Ovary (tissue), 3 donors: ENCODE results near the gene PPHLN1.

Source experiments
- EP300 ChIP-seq: sonication (generic); formaldehyde crosslinking; IDR thresholded peaks from one replicate; pipeline ENCODE4 v1.6.1; 2017; ENCODE audit warnings: antibody characterized with exemption
- POLR2A ChIP-seq: fragments of 450-650 bp; IDR thresholded peaks from one replicate; pipeline ENCODE4 v1.6.1; 2017; ENCODE audit warnings: antibody characterized with exemption, mild to moderate bottlenecking, moderate library complexity
- TF ChIP-seq, protein P1 (sequence below), 3 donors: fragments of 450-650 bp in 2 of 3; fragments of 200-600 bp in 1 of 3; IDR thresholded peaks; one replicate each; pipeline versions ENCODE4 v1.5.1 to v1.8.0; 2016 to 2022; ENCODE audit warnings: antibody characterized with exemption in 3 of 3, mild to moderate bottlenecking in 1 of 3
- donor health status: DM: no; HTN: no; CAD: no.

DNA sequence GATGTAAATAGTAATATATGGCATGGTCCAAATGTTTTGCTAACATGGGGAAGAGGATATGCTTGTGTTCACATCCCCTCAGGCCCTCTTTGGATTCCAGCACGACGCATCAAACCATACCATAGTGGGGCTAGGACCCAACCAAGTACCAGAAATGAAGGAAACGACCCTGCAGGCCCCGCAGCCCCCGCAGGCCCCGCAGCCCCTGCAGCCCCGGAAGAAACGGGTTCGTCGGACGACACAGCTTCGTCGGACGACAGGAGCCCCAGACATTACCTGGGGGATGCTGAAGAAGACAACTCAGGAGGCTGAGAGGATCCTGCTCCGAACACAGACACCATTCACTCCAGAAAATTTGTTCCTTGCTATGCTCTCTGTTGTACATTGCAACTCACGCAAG, 119.9 kb downstream of the PPHLN1 start:
- TF ChIP-seq, protein P1, sequence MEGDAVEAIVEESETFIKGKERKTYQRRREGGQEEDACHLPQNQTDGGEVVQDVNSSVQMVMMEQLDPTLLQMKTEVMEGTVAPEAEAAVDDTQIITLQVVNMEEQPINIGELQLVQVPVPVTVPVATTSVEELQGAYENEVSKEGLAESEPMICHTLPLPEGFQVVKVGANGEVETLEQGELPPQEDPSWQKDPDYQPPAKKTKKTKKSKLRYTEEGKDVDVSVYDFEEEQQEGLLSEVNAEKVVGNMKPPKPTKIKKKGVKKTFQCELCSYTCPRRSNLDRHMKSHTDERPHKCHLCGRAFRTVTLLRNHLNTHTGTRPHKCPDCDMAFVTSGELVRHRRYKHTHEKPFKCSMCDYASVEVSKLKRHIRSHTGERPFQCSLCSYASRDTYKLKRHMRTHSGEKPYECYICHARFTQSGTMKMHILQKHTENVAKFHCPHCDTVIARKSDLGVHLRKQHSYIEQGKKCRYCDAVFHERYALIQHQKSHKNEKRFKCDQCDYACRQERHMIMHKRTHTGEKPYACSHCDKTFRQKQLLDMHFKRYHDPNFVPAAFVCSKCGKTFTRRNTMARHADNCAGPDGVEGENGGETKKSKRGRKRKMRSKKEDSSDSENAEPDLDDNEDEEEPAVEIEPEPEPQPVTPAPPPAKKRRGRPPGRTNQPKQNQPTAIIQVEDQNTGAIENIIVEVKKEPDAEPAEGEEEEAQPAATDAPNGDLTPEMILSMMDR (IDR thresholded peaks at IDR 0.05), result no peak
- TF ChIP-seq POLR2A (no peak), EP300 (no peak)
